ENCODE measurements around the gene NME2. TPM values are rescaled to one million over a fixed set of nuclear protein-coding genes. Genes with fewer than 3 reads are reported as not detected.

NME2 gene
- total and polyA plus RNA-seq, 2 of the 8 experiments (the other 6 are each of a cell fraction or from before 2014, with no cell fraction given) = 827 to 929 TPM

GRCh38 chr17:51153210-51154072, 12.8 kb upstream of the NME2 start, which contains the start of gene NME1 (continued):
- TF ChIP-seq MAX (IDR thresholded peaks at IDR 0.05) (peak; percentile 100), JUN (IDR thresholded peaks at IDR 0.05; ENCODE audit: low read depth, low read length) (peak; percentile 62), ATF3 (IDR thresholded peaks at IDR 0.05; ENCODE audit: insufficient read depth, low read depth, low read length) (no peak; the same call in 1 of the 2 replicates), TEAD4 (IDR thresholded peaks at IDR 0.05; ENCODE audit: low read depth, low read length) (peak; percentile 52; the same call in 1 of the 2 replicates), ASH2L (IDR thresholded peaks at IDR 0.05; ENCODE audit: low read length) (peak; percentile 98), KDM1A (IDR thresholded peaks at IDR 0.05; ENCODE audit: borderline replicate concordance, low read length) (no peak), TCF12 (IDR thresholded peaks at IDR 0.05; ENCODE audit: low read depth, low read length) (no peak), CTCF (IDR thresholded peaks at IDR 0.05; ENCODE audit: control extremely low read depth in 1 of 3, insufficient read depth in 1 of 3, low read depth in 1 of 3, low read length in 3 of 3) (peak; percentile 72 to 87 (median 77)), KDM4A (IDR thresholded peaks at IDR 0.05; ENCODE audit: low read depth, low read length, severe bottlenecking) (peak; percentile 69), GTF2F1 (IDR thresholded peaks at IDR 0.05; ENCODE audit: borderline replicate concordance, low read depth, low read length) (0 out of 2 replicates have a peak, but pooled peaks have one; percentile 79), CBX5 (IDR thresholded peaks at IDR 0.05; ENCODE audit: low read depth, low read length) (no peak), MAFK (IDR thresholded peaks at IDR 0.05; ENCODE audit: low read depth, low read length) (no peak), BACH1 (IDR thresholded peaks at IDR 0.05; ENCODE audit: low read length) (no peak; the same call in 1 of the 2 replicates), ATF2 (IDR thresholded peaks at IDR 0.05; ENCODE audit: low read length) (peak; percentile 74; the same call in 1 of the 2 replicates), JUND (IDR thresholded peaks at IDR 0.05; ENCODE audit: low read length) (peak; percentile 89), HDAC2 (IDR thresholded peaks at IDR 0.05; ENCODE audit: borderline replicate concordance in 1 of 2, low read depth in 2 of 2, low read length in 2 of 2) (peak; percentile 77 to 87; a peak in 2 of 4 replicates), TAF1 (IDR thresholded peaks at IDR 0.05; ENCODE audit: low read depth, low read length) (peak; percentile 99)

Measured in H1 (cell line).